ENCODE data around the gene CRYBB2.
A peak's percentile ranks its signal among the peaks of the same experiment; 100 is the strongest.
"Not testable (repeated sequence)": the region's sequence is repeated elsewhere in the genome, so short reads cannot be mapped to it uniquely, and the experiment has no call there.

The CRYBB2 gene

DNA sequence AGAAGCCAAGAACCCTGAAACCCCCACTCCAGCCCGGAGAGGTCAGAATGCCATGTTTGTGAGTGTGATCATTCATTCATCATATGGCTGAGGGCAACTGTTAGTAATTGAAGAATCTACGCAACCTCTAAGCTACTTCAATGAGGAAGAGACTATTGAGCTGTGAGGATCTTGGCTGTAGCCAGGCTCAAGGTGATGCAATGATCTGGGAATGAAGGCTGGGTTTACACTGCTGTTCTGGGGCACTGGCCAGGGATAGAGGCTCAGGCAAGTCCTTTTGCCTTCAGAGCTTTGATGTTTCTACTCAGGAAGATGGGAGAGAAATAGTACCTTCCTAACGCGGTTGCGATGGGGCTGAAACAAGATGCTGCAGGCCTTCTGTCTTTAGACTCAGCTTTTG is 12.9 kb downstream of the CRYBB2 start:
- Histone ChIP-seq H3K9me3 (ENCODE audit: control insufficient read depth, low read length) (no peaks in the 10 kb centered on the region), H3K18ac (ENCODE audit: low read depth in 1 of 2, low read length in 2 of 2) (no peak overlapping the region), H3K9ac (ENCODE audit: low read length) (no peak overlapping the region)

DNA sequence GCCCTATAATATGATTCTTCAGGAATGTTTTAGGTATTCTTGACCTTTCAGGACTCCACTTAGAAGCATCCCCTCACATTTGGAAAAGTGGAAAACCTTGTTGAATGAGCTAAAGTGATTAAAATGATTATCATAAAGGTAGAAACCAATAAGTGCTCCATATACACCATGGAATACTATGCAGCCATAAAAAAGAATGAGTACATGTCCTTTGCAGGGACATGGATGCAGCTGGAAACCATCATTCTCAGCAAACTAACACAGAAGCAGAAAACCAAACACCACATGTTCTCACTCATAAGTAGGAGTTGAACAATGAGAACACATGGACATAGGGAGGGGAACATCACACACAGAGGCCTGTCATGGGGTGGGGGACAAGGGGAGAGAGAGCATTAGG is 14.3 kb downstream of the CRYBB2 start:
- not testable (repeated sequence) for H4K8ac ChIP-seq (ENCODE audit: low read length); H2BK5ac ChIP-seq (ENCODE audit: low read depth, low read length, poor library complexity, severe bottlenecking)

More for the DNA sequence above, 12.9 kb downstream of the CRYBB2 start:
- no peak overlapping the region for H2BK15ac ChIP-seq (ENCODE audit: low read depth, poor library complexity, severe bottlenecking)
- 90% methylated on average over 5 of the region's 5 CpGs for WGBS
- H4K91ac ChIP-seq (ENCODE audit: low read length): no peak overlapping the region
- H2AK5ac ChIP-seq (ENCODE audit: low read length, severe bottlenecking): no peak overlapping the region
- H2BK120ac ChIP-seq (ENCODE audit: low read depth, low read length): no peak overlapping the region
- H3K4me3 ChIP-seq (ENCODE audit: insufficient read depth in 1 of 2, low read depth in 1 of 2, low read length in 2 of 2): no peak overlapping the region
- H2AFZ ChIP-seq (ENCODE audit: low read depth, low read length): no peak overlapping the region
- no peak overlapping the region for H3K4me2 ChIP-seq (ENCODE audit: low read length, poor library complexity, severe bottlenecking)
- H3K27ac ChIP-seq (ENCODE audit: low read length, poor library complexity, severe bottlenecking): no peak overlapping the region
- no peak overlapping the region for H3K4ac ChIP-seq (ENCODE audit: low read depth in 1 of 2, low read length in 2 of 2)
- DNase-seq: no peak
- H2BK12ac ChIP-seq (ENCODE audit: low read length in 2 of 2): no peak overlapping the region
- peaks cover 5% of the 10 kb centered on the region for H3K4me1 ChIP-seq (ENCODE audit: control insufficient read depth, insufficient read depth, low read depth, low read length)
- H3K23ac ChIP-seq (ENCODE audit: low read length in 2 of 2): no peak overlapping the region
- no peak overlapping the region for H4K8ac ChIP-seq (ENCODE audit: low read length)
- H2BK5ac ChIP-seq (ENCODE audit: low read depth, low read length, poor library complexity, severe bottlenecking): no peak overlapping the region
- no peak overlapping the region for H3K14ac ChIP-seq (ENCODE audit: low read length in 2 of 2)
- H3K79me1 ChIP-seq (replicated peaks; ENCODE audit: low read length, poor library complexity, severe bottlenecking): no peaks in the 10 kb centered on the region
- H3K36me3 ChIP-seq (ENCODE audit: control insufficient read depth in 1 of 2, insufficient read depth in 2 of 2, low read depth in 1 of 2, low read length in 2 of 2): no peaks in the 10 kb centered on the region
- peaks cover 12 to 31% of the 10 kb centered on the region in 2 experiments for H3K27me3 ChIP-seq (ENCODE audit: control insufficient read depth in 1 of 2, insufficient read depth in 1 of 2, low read length in 2 of 2)

DNA sequence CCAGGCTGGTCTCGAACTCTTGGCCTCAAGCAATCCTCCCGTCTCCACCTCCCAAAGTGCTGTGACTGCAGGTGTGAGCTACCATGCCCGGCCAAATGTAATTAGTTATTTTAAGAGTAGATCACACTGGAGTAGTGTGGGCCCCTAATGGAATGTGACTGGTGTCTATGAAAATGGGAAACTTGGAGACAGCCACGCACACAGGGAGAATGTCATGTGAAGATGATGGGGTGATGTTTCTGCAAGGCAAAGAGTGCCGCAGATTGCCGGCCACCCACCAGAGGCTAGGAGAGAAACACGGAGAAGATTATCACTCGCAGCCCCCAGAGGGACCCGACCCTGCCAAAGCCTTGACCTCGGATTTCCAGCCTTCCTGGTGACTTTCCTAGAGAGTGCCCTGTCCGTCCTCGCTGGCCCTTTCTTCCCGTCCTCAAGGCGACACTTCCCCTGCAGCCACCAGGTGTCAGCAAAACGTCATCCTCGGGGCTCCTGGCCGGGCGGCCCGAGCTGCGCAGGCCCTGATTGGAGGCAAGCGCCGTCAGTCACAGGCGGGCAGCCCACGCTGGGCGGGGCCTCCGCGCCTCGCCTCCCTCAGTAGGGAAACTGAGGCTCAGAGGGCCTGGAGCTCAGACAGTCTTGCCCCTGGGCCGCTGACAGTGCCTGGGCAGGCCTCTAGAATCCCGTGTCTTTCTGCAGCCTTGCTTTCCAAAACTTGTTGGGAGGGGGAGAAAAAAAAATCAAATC is 16.3 kb downstream of the CRYBB2 start:
- no peak overlapping the region for H2BK5ac ChIP-seq (ENCODE audit: low read depth, low read length, poor library complexity, severe bottlenecking)
- peaks cover 17 to 40% of the 10 kb centered on the region in 2 experiments for H3K27me3 ChIP-seq (ENCODE audit: control insufficient read depth in 1 of 2, insufficient read depth in 1 of 2, low read length in 2 of 2)
- no peak overlapping the region for H2BK12ac ChIP-seq (ENCODE audit: low read length in 2 of 2)
- no peaks in the 10 kb centered on the region for H3K9me3 ChIP-seq (ENCODE audit: control insufficient read depth, low read length)
- no peak overlapping the region for H3K18ac ChIP-seq (ENCODE audit: low read depth in 1 of 2, low read length in 2 of 2)
- H3K9ac ChIP-seq (ENCODE audit: low read length): no peak overlapping the region
- H3K14ac ChIP-seq (ENCODE audit: low read length in 2 of 2): no peak overlapping the region
- no peak overlapping the region for H3K27ac ChIP-seq (ENCODE audit: low read length, poor library complexity, severe bottlenecking)
- 16% methylated on average over 29 of the region's 30 CpGs for WGBS
- H2AK5ac ChIP-seq (ENCODE audit: low read length, severe bottlenecking): no peak overlapping the region
- H3K4ac ChIP-seq (ENCODE audit: low read depth in 1 of 2, low read length in 2 of 2): no peak overlapping the region
- H3K79me1 ChIP-seq (replicated peaks; ENCODE audit: low read length, poor library complexity, severe bottlenecking): no peaks in the 10 kb centered on the region
- peaks cover 5% of the 10 kb centered on the region for H3K4me1 ChIP-seq (ENCODE audit: control insufficient read depth, insufficient read depth, low read depth, low read length)
- no peak overlapping the region for H3K4me2 ChIP-seq (ENCODE audit: low read length, poor library complexity, severe bottlenecking)
- no peak overlapping the region for H2BK120ac ChIP-seq (ENCODE audit: low read depth, low read length)
- peak; percentile 71 for DNase-seq
- no peak overlapping the region for H2AFZ ChIP-seq (ENCODE audit: low read depth, low read length)
- H4K91ac ChIP-seq (ENCODE audit: low read length): no peak overlapping the region
- H3K36me3 ChIP-seq (ENCODE audit: control insufficient read depth in 1 of 2, insufficient read depth in 2 of 2, low read depth in 1 of 2, low read length in 2 of 2): no peaks in the 10 kb centered on the region
- peak overlapping the region in 1 of 2 experiments; percentile 39 for H3K4me3 ChIP-seq (ENCODE audit: insufficient read depth in 1 of 2, low read depth in 1 of 2, low read length in 2 of 2)
- H3K23ac ChIP-seq (ENCODE audit: low read length in 2 of 2): no peak overlapping the region
- no peak overlapping the region for H4K8ac ChIP-seq (ENCODE audit: low read length)
- no peak overlapping the region for H2BK15ac ChIP-seq (ENCODE audit: low read depth, poor library complexity, severe bottlenecking)

More for the DNA sequence above, 14.3 kb downstream of the CRYBB2 start:
- not testable (repeated sequence) for H3K4me2 ChIP-seq (ENCODE audit: low read length, poor library complexity, severe bottlenecking); H3K14ac ChIP-seq (ENCODE audit: low read length in 2 of 2); H3K27ac ChIP-seq (ENCODE audit: low read length, poor library complexity, severe bottlenecking); H2AK5ac ChIP-seq (ENCODE audit: low read length, severe bottlenecking); H2BK120ac ChIP-seq (ENCODE audit: low read depth, low read length); H2BK12ac ChIP-seq (ENCODE audit: low read length in 2 of 2); H3K9ac ChIP-seq (ENCODE audit: low read length); H3K4ac ChIP-seq (ENCODE audit: low read depth in 1 of 2, low read length in 2 of 2); H3K79me1 ChIP-seq (replicated peaks; ENCODE audit: low read length, poor library complexity, severe bottlenecking); H4K91ac ChIP-seq (ENCODE audit: low read length); H2BK15ac ChIP-seq (ENCODE audit: low read depth, poor library complexity, severe bottlenecking); H3K9me3 ChIP-seq (ENCODE audit: control insufficient read depth, low read length); H3K4me1 ChIP-seq (ENCODE audit: control insufficient read depth, insufficient read depth, low read depth, low read length); H2AFZ ChIP-seq (ENCODE audit: low read depth, low read length); H3K36me3 ChIP-seq (ENCODE audit: control insufficient read depth in 1 of 2, insufficient read depth in 2 of 2, low read depth in 1 of 2, low read length in 2 of 2); DNase-seq; H3K4me3 ChIP-seq (ENCODE audit: insufficient read depth in 1 of 2, low read depth in 1 of 2, low read length in 2 of 2); H3K23ac ChIP-seq (ENCODE audit: low read length in 2 of 2); H3K18ac ChIP-seq (ENCODE audit: low read depth in 1 of 2, low read length in 2 of 2)
- H3K27me3 ChIP-seq (ENCODE audit: control insufficient read depth in 1 of 2, insufficient read depth in 1 of 2, low read length in 2 of 2): peaks cover 17 to 36% of the 10 kb centered on the region in 2 experiments

DNA sequence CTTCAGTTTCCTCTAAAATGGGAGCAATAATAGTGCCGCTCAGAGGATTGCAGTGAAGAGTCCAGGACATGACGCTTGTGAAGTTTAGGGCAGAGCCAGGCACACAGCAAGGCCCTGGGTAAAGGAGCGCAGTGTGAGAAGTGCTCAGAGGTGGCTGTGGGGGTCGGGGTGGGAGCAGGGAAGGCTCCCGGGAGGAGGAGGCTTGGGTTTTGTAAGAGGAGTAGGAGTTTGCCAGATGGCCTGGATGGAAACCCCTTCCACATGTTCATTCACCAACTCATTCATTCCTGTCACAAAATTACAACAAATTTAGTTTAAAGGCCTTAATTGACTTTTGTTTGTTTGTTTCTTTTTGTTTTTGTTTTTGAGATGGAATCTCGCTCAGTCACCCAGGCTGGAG is 17.0 kb downstream of the CRYBB2 start:
- Histone ChIP-seq H3K23ac (ENCODE audit: low read length in 2 of 2) (no peak overlapping the region), H3K36me3 (ENCODE audit: control insufficient read depth in 1 of 2, insufficient read depth in 2 of 2, low read depth in 1 of 2, low read length in 2 of 2) (no peaks in the 10 kb centered on the region), H2BK12ac (ENCODE audit: low read length in 2 of 2) (no peak overlapping the region), H3K79me1 (replicated peaks; ENCODE audit: low read length, poor library complexity, severe bottlenecking) (no peaks in the 10 kb centered on the region), H3K9me3 (ENCODE audit: control insufficient read depth, low read length) (no peaks in the 10 kb centered on the region), H2BK15ac (ENCODE audit: low read depth, poor library complexity, severe bottlenecking) (no peak overlapping the region), H3K27me3 (ENCODE audit: control insufficient read depth in 1 of 2, insufficient read depth in 1 of 2, low read length in 2 of 2) (peaks cover 17 to 44% of the 10 kb centered on the region in 2 experiments), H3K4me1 (ENCODE audit: control insufficient read depth, insufficient read depth, low read depth, low read length) (peaks cover 5% of the 10 kb centered on the region), H3K4me2 (ENCODE audit: low read length, poor library complexity, severe bottlenecking) (no peak overlapping the region), H3K9ac (ENCODE audit: low read length) (no peak overlapping the region), H3K4me3 (ENCODE audit: insufficient read depth in 1 of 2, low read depth in 1 of 2, low read length in 2 of 2) (no peak overlapping the region), H2BK5ac (ENCODE audit: low read depth, low read length, poor library complexity, severe bottlenecking) (no peak overlapping the region), H3K27ac (ENCODE audit: low read length, poor library complexity, severe bottlenecking) (no peak overlapping the region), H2AK5ac (ENCODE audit: low read length, severe bottlenecking) (no peak overlapping the region), H4K91ac (ENCODE audit: low read length) (no peak overlapping the region), H3K4ac (ENCODE audit: low read depth in 1 of 2, low read length in 2 of 2) (no peak overlapping the region), H4K8ac (ENCODE audit: low read length) (no peak overlapping the region), H2BK120ac (ENCODE audit: low read depth, low read length) (no peak overlapping the region), H2AFZ (ENCODE audit: low read depth, low read length) (no peak overlapping the region), H3K18ac (ENCODE audit: low read depth in 1 of 2, low read length in 2 of 2) (no peak overlapping the region), H3K14ac (ENCODE audit: low read length in 2 of 2) (no peak overlapping the region)
- WGBS: 92% methylated on average over 4 of the region's 6 CpGs
- no peak for DNase-seq
